ENCODE measurements around the gene COX6B2. TPM values are rescaled to one million over a fixed set of nuclear protein-coding genes. Genes with fewer than 3 reads are reported as not detected.
"Not testable (repeated sequence)": the region's sequence is repeated elsewhere in the genome, so short reads cannot be mapped to it uniquely, and the experiment has no call there.

COX6B2 gene
- total RNA-seq, result not detected

GRCh38 chr19:55354698-55355212 is at the start of gene COX6B2:
TSS of gene COX6B2 (minus strand) at chr19:55354719. CDS start at chr19:55354521, 198 bp downstream.
- DNase-seq, result no peak

DNA sequence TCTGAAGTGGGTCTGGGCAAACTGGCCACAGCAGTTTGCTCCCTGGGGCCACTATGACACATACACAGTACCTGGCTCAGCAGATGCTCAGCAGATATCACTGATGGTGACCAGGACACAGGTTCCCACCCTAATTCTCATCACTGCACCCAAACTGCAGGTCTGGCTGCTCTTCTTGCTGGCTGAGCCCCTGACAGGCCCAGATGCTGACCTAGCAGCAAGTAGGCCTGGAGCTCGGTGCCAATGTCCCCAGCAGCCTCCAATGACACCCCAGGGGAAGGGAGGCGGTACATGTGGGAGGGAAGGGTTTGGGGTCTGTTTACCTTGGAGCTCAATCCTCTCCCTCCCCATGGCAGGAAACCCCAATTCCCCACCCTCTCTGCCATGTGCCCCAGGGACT is 48.0 kb upstream of the COX6B2 start:
- DNase-seq, result no peak

DNA sequence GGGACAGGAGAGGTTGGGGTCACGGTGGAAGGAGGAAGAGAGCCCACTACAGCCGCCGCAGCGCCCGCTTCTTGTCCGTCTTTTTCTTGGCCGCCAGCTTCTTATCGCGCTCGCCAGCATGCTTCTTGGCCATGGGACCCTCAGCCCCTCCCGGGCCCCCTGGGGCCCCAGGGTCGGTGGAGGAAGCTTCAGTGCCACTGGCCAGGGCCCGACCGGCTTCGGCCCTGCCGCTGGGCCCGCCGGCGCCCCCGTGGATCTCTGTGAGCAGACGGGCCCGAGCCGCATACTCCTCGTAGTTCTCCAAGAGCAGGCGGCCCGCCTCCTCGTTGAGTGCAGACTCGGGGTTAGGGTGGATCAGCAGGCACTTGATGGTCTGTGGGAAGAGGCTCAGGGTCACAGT is 46.9 kb upstream of the COX6B2 start:
- not testable (repeated sequence) for DNase-seq

- no peak for DNase-seq
Observed at GRCh38 chr19:55400281-55401087, 46.0 kb upstream of the COX6B2 start.

GRCh38 chr19:55398200-55398925 is 43.8 kb upstream of the COX6B2 start:
- no peak for DNase-seq

GRCh38 chr19:55392820-55393761 is 38.6 kb upstream of the COX6B2 start:
- no peak for DNase-seq

DNA sequence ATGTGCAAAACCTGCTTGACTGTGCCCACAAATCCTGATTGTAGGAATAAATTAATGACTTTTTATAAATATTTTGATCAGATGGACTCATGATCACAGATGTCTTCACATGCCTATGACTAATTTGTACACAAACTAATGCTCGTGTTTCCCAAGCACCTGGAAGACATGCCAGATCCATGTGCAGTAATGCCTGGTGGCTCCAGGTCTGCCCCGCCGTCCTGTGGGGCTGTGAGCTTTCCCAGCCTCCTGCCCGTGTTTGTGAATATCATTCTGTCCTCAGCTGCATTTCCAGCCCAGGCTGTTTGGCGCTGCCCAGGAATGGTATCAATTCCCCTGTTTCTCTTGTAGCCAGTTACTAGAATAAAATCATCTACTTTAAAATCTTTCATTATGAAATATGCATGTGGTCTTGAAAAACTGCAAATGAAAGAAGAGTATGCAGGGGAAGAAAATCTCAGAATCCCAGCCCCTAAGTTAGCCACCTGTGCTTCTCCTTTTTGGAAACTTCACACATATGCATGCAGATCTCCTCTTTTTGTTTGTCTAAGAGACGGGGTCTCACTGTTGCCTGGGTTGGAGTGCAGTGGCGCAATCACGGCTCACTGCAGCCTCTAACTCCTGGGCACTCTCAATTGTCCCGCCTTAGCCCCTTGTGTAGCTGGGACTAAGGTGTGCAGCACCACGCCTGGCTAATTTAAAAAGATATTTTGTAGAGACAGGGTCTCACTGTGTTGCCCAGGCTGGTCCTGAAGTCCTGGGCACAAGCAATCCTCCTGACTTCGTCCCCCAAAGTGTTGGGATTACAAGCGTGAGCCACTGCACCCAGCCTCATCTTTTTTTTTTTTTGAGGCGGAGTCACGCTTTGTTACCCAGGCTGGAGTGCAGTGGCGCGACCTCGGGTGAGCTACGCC is 37.4 kb upstream of the COX6B2 start:
- no peak for DNase-seq

DNA sequence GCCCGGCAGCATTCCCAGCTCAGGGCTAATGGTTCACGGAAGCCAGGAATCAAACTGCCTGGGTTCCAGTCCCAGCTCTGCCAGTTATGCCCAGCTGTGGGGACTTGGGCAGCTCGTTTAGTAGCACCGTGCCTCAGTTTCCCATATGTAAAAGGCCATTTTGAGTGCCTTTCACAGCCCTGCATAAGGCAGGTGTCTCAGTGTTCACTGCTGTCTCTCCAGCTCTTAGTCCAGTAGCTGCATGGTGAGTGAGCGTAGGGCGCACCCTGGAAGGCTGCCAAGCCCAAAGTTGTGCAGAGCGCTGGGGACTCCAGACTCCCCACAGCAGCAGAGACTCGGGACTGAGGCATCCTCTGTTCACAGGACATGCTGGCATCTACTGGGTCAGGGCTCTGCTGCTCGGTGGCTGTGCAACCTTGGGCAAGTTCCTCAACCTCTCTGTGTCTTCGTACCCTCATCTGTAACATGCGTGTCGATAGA is 36.7 kb upstream of the COX6B2 start:
- no peak for DNase-seq

DNA sequence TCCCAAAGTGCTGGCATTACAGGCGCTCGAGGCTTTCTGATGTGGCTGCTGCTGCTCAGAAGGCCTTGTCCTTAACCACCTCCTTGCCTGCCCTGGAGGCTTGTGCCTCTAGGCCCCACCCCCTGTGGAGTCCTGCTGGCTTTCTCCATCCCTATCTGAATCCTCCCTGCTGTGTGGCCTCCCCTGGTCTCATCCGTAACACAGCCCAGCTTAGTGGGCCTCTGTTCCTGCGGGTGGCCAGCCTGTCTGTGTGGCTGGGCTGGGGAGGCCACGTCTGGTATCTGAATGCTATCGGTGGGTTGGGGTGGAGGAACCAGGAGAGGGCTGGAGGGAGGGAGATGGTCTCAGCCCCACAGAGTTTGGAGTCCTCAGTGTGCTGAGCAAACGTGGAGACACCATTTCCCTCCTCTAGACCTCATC is 36.0 kb upstream of the COX6B2 start:
- DNase-seq, result no peak

GRCh38 chr19:55389386-55390317 is 35.1 kb upstream of the COX6B2 start:
- DNase-seq, result no peak

DNA sequence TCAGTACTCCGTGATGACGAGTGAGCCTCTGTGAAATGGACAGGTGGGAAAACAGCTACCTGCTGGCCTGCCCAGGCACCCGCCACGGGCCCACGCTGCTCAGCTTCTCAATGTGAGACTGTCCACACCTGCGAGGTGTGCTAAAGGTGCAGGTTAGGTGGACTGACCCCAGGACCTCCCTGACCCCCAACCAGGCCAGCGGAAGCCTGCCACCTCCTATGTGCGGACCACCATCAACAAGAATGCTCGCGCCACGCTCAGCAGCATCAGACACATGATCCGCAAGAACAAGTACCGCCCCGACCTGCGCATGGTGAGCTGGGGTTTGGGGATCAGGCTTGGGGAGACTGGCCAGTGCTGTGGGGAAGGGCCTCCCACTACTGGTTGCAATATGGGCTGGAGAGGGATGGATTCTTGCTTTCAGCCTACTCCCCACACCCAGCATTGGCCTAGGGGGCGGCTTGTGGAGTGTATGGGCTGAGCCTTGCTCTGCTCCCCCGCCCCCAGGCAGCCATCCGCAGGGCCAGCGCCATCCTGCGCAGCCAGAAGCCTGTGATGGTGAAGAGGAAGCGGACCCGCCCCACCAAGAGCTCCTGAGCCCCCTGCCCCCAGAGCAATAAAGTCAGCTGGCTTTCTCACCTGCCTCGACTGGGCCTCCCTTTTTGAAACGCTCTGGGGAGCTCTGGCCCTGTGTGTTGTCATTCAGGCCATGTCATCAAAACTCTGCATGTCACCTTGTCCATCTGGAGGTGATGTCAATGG is 33.4 kb upstream of the COX6B2 start:
- DNase-seq, result no peak

GRCh38 chr19:55386493-55386971 is 32.0 kb upstream of the COX6B2 start:
- no peak for DNase-seq

- peak; percentile 95 for DNase-seq
Observed at GRCh38 chr19:55385724-55386492, 31.4 kb upstream of the COX6B2 start, which contains the start of gene RPL28. TSS of gene RPL28 (plus strand) at chr19:55385932. CDS start at chr19:55386358, 426 bp downstream.

- DNase-seq, result peak; percentile 90
Observed at GRCh38 chr19:55384920-55385723, 30.6 kb upstream of the COX6B2 start.

GRCh38 chr19:55384131-55384919 is 29.8 kb upstream of the COX6B2 start, which contains the start of gene TMEM238:
TSS of gene TMEM238 (minus strand) at chr19:55384292. CDS start at chr19:55384259, 33 bp downstream.
- DNase-seq, result no peak

Data from occipital lobe (tissue), 2 donors.